CMK (cell line): ENCODE results near the gene MED15.
"Not testable (repeated sequence)": the region's sequence is repeated elsewhere in the genome, so short reads cannot be mapped to it uniquely, and the experiment has no call there.

Experiments used
- DNase-seq: peaks from one replicate; pipeline ENCODE4 v3.0.0-alpha.2; 2010; ENCODE audit warnings: low read depth

MED15 gene

GRCh38 chr22:20532256-20532993 is 25.0 kb downstream of the MED15 start:
- no peak for DNase-seq

- DNase-seq: no peak
These were observed 25.9 kb downstream of the MED15 start for GRCh38 chr22:20533095-20533878.

- no peak for DNase-seq
These were observed 26.5 kb downstream of the MED15 start for GRCh38 chr22:20533879-20534265.

GRCh38 chr22:20536590-20537324 is 29.3 kb downstream of the MED15 start:
- no peak for DNase-seq

- no peak for DNase-seq
These were observed 29.9 kb downstream of the MED15 start for GRCh38 chr22:20537325-20537756.

GRCh38 chr22:20537983-20538382 is 30.6 kb downstream of the MED15 start:
- DNase-seq: no peak

GRCh38 chr22:20538875-20539274 is 31.5 kb downstream of the MED15 start:
- not testable (repeated sequence) for DNase-seq

GRCh38 chr22:20542055-20542454 is 34.6 kb downstream of the MED15 start:
- DNase-seq: no peak

- no peak for DNase-seq
These were observed 35.3 kb downstream of the MED15 start for GRCh38 chr22:20542736-20543135.

GRCh38 chr22:20545318-20545634 is 37.9 kb downstream of the MED15 start:
- not testable (repeated sequence) for DNase-seq

GRCh38 chr22:20545681-20546521 is 38.5 kb downstream of the MED15 start:
- no peak for DNase-seq

GRCh38 chr22:20546541-20546950 is 39.1 kb downstream of the MED15 start:
- DNase-seq: no peak

GRCh38 chr22:20547029-20547428 is 39.6 kb downstream of the MED15 start:
- no peak for DNase-seq

GRCh38 chr22:20548806-20549205 is 41.4 kb downstream of the MED15 start:
- DNase-seq: no peak

- DNase-seq: peak; percentile 63
These were observed 41.9 kb downstream of the MED15 start for GRCh38 chr22:20549232-20549841.

- DNase-seq: no peak
These were observed 42.8 kb downstream of the MED15 start for GRCh38 chr22:20550057-20550817.

- no peak for DNase-seq
These were observed 43.7 kb downstream of the MED15 start for GRCh38 chr22:20550851-20551744.

- no peak for DNase-seq
These were observed 44.5 kb downstream of the MED15 start for GRCh38 chr22:20551805-20552442.
